NK-92 (cell line): ENCODE data around the gene OTX2.

Experiments used
- DNase-seq: peaks from one replicate; lab custom pipeline; 2025; ENCODE audit not compliant: unreplicated experiment; lab: John Stamatoyannopoulos, UW

The OTX2 gene

GRCh38 chr14:56810147-56810719, at the start of gene OTX2:
TSS of gene OTX2 (minus strand) at chr14:56810479. CDS start at chr14:56805456, 5,023 bp downstream.
- DNase-seq, result no peak

- DNase-seq, result no peak
Measured at GRCh38 chr14:56858422-56858821, 48.1 kb upstream of the OTX2 start.

GRCh38 chr14:56857216-56857615, 46.9 kb upstream of the OTX2 start:
- DNase-seq, result no peak

- no peak for DNase-seq
Measured at GRCh38 chr14:56855891-56856461, 45.7 kb upstream of the OTX2 start.

- DNase-seq, result no peak
Measured at GRCh38 chr14:56854325-56854724, 44.0 kb upstream of the OTX2 start.

GRCh38 chr14:56846970-56847930, 37.0 kb upstream of the OTX2 start:
- no peak for DNase-seq

- no peak for DNase-seq
Measured at GRCh38 chr14:56844406-56845002, 34.2 kb upstream of the OTX2 start.

GRCh38 chr14:56841611-56842010, 31.3 kb upstream of the OTX2 start:
- DNase-seq, result no peak

- DNase-seq, result no peak
Measured at GRCh38 chr14:56840221-56840620, 29.9 kb upstream of the OTX2 start.

GRCh38 chr14:56829151-56829550, 18.9 kb upstream of the OTX2 start:
- no peak for DNase-seq

GRCh38 chr14:56826214-56826613, 15.9 kb upstream of the OTX2 start:
- no peak for DNase-seq

- DNase-seq, result no peak
Measured at GRCh38 chr14:56821805-56822610, 11.7 kb upstream of the OTX2 start.

- DNase-seq, result no peak
Measured at GRCh38 chr14:56821177-56821576, 10.9 kb upstream of the OTX2 start.

GRCh38 chr14:56817396-56817921, 7.2 kb upstream of the OTX2 start:
- DNase-seq, result no peak

GRCh38 chr14:56816574-56817391, 6.5 kb upstream of the OTX2 start:
- DNase-seq, result no peak

GRCh38 chr14:56815745-56816144, 5.5 kb upstream of the OTX2 start:
- DNase-seq, result no peak

GRCh38 chr14:56814969-56815700, 4.9 kb upstream of the OTX2 start:
- DNase-seq, result no peak

- DNase-seq, result no peak
Measured at GRCh38 chr14:56814519-56814959, 4.3 kb upstream of the OTX2 start.

GRCh38 chr14:56813143-56813551, 2.9 kb upstream of the OTX2 start:
- DNase-seq, result no peak
